ENCODE data around the gene TP53TG5.

The TP53TG5 gene

GRCh38 chr20:45378191-45378590 is at the start of gene TP53TG5:
TP53TG5 (minus strand) TSS chr20:45378325; CDS start chr20:45378236, 89 bp downstream.
- H3K4me3 ChIP-seq (ENCODE audit: low read depth, low read length): no peak within 1 kb of the TSS
- no peak for TF ChIP-seq CTCF (IDR thresholded peaks at IDR 0.05; ENCODE audit: low read depth, low read length)

- H3K4me3 ChIP-seq (ENCODE audit: low read depth, low read length): no peak overlapping the region
- no peak for TF ChIP-seq CTCF (IDR thresholded peaks at IDR 0.05; ENCODE audit: low read depth, low read length)
These were observed 49.4 kb upstream of the TP53TG5 start for GRCh38 chr20:45427236-45428149.

- no peak overlapping the region for H3K4me3 ChIP-seq (ENCODE audit: low read depth, low read length)
- no peak for TF ChIP-seq CTCF (IDR thresholded peaks at IDR 0.05; ENCODE audit: low read depth, low read length)
These were observed 48.3 kb upstream of the TP53TG5 start for GRCh38 chr20:45426320-45427016.

- no peak for TF ChIP-seq CTCF (IDR thresholded peaks at IDR 0.05; ENCODE audit: low read depth, low read length)
These were observed 47.4 kb upstream of the TP53TG5 start for GRCh38 chr20:45425561-45425960.

GRCh38 chr20:45423700-45424099 is 45.6 kb upstream of the TP53TG5 start:
- H3K4me3 ChIP-seq (ENCODE audit: low read depth, low read length): no peak overlapping the region
- TF ChIP-seq CTCF (IDR thresholded peaks at IDR 0.05; ENCODE audit: low read depth, low read length): no peak

More at GRCh38 chr20:45425561-45425960, 47.4 kb upstream of the TP53TG5 start:
- no peak overlapping the region for H3K4me3 ChIP-seq (ENCODE audit: low read depth, low read length)

GRCh38 chr20:45420125-45420524 is 42.0 kb upstream of the TP53TG5 start:
- TF ChIP-seq CTCF (IDR thresholded peaks at IDR 0.05; ENCODE audit: low read depth, low read length): no peak
- H3K4me3 ChIP-seq (ENCODE audit: low read depth, low read length): no peak overlapping the region
